Adrenal gland (tissue), 5 donors: ENCODE results near the gene MOB1B.

Source experiments
- POLR2A ChIP-seq, 2 donors: fragments of 450-650 bp; IDR thresholded peaks; one replicate each; pipeline ENCODE4 v1.6.1; 2017; ENCODE audit warnings: antibody characterized with exemption in 2 of 2, mild to moderate bottlenecking in 2 of 2, moderate library complexity in 1 of 2
- TF ChIP-seq, protein P1 (sequence below), 6 experiments: fragments of 450-650 bp in 4 of 6; fragments of 200-600 bp in 2 of 6; sonication (generic) in 1 of 6; IDR thresholded peaks; 1 replicate in 5 of 6; 2 replicates in 1 of 6; pipeline versions ENCODE4 v1.5.1 to v1.8.0; 2016 to 2021; ENCODE audit warnings: antibody characterized with exemption in 6 of 6, mild to moderate bottlenecking in 2 of 6, moderate library complexity in 1 of 6
- donor health status: DM: no; HTN: no; CAD: no.

DNA sequence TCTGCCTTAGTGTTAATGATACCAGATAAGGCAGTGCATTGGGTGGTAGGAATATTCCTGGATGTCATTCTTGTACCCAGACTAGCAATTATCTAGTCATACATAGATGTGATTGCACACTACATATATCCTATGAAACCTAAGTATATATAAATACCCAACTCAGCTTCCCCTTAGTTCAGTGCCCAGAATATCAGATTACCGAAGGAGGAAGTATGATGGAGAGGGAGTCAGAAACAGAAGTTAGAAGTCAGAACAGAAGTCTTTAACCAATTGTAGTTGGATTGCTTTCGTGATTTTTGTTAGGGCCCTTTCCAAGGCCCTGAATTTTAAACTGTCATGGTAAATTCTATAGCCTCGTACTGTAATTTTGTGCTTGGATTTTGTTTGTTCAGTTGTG, 42.9 kb downstream of the MOB1B start:
- TF ChIP-seq, protein P1, sequence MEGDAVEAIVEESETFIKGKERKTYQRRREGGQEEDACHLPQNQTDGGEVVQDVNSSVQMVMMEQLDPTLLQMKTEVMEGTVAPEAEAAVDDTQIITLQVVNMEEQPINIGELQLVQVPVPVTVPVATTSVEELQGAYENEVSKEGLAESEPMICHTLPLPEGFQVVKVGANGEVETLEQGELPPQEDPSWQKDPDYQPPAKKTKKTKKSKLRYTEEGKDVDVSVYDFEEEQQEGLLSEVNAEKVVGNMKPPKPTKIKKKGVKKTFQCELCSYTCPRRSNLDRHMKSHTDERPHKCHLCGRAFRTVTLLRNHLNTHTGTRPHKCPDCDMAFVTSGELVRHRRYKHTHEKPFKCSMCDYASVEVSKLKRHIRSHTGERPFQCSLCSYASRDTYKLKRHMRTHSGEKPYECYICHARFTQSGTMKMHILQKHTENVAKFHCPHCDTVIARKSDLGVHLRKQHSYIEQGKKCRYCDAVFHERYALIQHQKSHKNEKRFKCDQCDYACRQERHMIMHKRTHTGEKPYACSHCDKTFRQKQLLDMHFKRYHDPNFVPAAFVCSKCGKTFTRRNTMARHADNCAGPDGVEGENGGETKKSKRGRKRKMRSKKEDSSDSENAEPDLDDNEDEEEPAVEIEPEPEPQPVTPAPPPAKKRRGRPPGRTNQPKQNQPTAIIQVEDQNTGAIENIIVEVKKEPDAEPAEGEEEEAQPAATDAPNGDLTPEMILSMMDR (IDR thresholded peaks at IDR 0.05): no peak
- TF ChIP-seq POLR2A (IDR thresholded peaks at IDR 0.05): no peak
